Lung microvascular endothelial cell (primary cell): ENCODE data around the gene ZNF205. TPM values are rescaled to one million over a fixed set of nuclear protein-coding genes. Genes with fewer than 3 reads are reported as not detected.
"Not testable (repeated sequence)": the region's sequence is repeated elsewhere in the genome, so short reads cannot be mapped to it uniquely, and the experiment has no call there.

Experiments used
- DNase-seq, 2 donors: peaks; one replicate each; pipeline versions ENCODE4 v3.0.0 to v3.0.0-alpha.2; 2010; ENCODE audit warnings: low read depth in 2 of 2
- total RNA-seq: library from RNA; depleted of rRNA; stranded (reverse); fragments of >200 nt; gene quantifications from 2 replicates; pipeline ENCODE4 v1.2.1, GENCODE V29; 2014

Gene ZNF205
- total RNA-seq, 1 donor from 2014 or later = 12.3 TPM

DNA sequence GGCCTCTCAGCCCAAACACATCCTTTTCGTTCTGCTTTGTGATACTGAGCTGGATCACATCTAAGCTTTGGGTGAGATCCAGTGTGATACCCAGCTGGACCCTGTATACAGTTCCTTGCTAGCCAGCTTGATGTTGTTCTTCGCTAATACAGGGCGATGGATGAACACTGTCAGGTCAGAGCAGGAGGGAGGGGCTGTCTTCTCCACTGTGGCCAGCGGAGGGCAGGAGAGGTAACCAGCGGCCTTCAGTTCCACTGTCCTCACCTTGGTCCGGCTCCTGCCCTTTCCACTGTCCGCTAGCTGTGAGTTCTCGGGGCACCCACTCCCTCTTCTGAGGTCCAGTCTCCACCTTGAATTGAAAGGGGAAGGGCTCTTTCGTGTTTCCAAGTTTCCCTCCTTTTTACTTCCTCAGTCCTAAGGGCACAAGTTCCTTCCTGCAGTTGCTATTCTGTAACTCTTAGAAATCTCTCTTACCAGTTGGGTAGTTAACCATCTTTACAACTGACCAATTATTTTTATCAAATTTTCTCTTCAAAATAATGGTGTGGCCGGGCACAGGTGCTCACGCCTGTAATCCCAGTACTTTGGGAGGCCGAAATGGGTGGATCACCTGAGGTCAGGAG lies 19.5 kb downstream of the ZNF205 start:
- peak; percentile 46 to 66 for DNase-seq

DNA sequence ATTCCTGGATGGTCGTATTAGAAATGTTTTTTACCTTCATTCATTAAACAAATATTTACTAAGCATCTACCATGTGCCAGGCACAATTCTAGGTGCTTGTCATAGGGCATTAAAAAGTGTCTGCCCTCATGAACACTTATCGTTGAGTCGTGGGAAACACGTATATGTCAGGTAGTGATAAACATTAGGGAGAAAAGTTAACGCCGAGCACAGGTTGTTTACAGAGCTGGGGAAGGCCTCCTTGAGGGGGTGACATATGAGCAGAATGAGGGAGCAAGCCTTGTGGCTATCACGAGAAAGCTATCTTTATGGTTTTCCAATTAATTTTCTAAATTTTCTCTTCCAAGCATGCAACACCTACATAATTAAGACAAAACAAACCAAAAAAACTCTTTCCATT lies 21.5 kb downstream of the ZNF205 start:
- no peak for DNase-seq

DNA sequence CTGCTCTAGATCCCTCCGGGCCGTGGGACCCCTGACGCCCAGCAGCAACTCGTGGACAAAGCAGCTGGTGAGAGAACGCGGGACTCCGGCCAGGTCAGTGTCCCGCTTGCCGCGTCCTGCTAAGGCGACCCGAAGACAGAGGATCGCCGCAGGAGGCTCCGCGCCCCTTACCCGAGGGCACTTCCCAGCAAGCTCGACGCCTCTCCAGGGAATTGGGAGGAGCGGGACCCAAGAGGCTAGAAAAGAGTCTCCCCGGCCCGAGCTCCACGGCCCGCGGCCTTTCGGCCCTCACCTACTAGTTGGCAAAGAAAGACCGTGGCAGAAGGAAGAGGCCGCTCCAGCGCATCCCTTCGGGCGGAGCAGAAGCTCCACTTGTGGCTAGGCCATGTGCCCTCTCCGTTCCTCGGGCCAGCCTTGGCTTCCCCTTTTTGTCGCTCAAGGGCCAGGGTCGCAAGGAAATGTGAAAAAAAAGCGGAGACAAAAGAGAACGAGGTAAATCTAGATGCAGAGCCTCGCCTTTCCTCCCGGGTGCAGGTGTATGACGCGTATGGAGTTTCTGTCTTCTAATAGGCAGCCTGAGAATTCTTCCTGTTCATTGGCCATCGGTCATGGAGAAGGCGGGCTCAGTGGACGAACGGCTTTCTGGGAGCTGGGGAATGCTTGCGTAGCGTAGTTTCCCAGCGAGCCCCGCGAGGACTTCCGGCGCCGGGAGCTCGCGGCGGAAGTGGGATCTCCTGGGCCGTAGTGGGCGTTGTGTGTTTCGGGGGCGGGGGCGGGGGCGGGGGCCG lies 22.1 kb downstream of the ZNF205 start, which contains the start of gene ZNF213:
Gene ZNF213 (plus strand): TSS at position 692 of the 788 bp plus-strand sequence. CDS start 2,252 bp downstream, outside the sequence.
- DNase-seq = peak; percentile 98 to 99

GRCh38 chr16:3135126-3135715 lies 22.8 kb downstream of the ZNF205 start:
- no peak for DNase-seq

- DNase-seq = no peak
Observed at GRCh38 chr16:3137267-3137666, 24.9 kb downstream of the ZNF205 start.

DNA sequence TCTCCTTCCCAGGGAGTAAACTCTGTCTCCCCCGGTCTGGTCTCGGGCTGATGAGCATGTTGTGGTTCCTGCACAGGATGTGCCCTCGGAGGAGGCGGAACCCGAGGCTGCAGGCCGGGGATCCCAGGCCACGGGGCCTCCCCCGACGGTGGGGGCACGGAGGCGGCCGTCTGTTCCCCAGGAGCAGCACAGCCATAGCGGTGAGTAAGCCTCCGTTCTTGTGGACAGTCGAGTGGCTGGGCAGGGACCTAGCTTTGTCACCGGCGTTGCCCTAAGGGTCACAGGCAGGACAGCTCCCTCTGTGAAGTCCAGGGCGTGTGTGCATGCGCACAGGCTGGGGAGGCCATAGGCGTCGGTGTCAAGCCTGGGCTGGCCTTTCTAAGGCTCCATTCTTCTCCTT lies 26.0 kb downstream of the ZNF205 start:
- no peak for DNase-seq

DNA sequence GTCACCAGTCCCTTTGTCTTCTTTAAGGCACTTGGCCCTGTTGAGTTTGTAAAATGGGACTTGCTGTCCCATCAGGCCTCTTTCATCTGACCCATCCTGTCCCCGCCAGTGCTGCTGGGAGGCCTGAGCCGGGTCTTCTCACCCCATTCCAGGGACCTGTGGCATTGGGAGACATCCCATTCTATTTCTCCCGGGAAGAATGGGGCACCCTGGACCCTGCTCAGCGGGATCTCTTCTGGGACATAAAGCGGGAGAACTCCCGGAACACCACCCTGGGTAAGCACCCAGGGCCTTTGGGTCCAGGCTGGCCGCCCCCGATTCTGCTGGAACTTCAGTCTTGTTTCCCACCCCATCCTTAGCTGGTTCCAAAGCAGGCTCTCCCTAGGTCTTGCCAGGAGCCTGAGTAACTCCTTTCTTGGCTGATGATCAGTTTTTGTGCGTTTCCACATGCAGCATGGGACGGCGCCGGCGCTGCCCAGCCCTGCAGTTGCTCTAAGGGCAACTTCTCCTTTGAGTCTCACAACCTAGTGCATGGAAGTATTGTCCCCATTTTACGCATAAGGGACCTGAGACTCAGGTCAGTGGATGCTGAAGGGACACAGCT lies 26.5 kb downstream of the ZNF205 start:
- DNase-seq = no peak

GRCh38 chr16:3139561-3139960 lies 27.2 kb downstream of the ZNF205 start:
- not testable (repeated sequence) for DNase-seq

DNA sequence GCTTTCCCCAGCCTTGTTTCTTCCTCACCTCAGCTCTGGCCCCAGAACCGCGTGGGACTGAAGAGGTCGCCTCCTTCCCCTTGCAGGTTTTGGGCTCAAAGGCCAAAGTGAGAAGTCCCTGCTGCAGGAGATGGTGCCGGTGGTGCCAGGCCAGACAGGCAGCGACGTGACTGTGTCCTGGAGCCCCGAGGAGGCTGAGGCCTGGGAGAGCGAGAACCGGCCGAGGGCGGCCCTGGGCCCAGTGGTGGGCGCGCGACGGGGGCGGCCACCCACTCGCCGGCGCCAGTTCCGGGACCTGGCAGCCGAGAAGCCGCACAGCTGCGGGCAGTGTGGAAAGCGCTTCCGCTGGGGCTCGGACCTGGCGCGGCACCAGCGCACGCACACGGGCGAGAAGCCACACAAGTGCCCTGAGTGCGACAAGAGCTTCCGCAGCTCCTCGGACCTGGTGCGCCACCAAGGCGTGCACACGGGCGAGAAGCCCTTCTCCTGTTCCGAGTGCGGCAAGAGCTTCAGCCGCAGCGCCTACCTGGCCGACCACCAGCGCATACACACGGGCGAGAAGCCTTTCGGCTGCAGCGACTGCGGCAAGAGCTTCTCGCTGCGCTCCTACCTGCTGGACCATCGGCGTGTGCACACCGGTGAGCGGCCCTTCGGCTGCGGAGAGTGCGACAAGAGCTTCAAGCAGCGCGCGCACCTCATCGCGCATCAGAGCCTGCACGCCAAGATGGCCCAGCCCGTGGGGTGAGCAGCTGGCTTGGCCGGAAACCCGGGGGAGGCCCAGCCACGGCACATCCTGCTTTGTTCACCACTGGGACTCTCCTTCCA lies 28.4 kb downstream of the ZNF205 start:
- no peak for DNase-seq

- no peak for DNase-seq
Observed at GRCh38 chr16:3141781-3142311, 29.5 kb downstream of the ZNF205 start.

DNA sequence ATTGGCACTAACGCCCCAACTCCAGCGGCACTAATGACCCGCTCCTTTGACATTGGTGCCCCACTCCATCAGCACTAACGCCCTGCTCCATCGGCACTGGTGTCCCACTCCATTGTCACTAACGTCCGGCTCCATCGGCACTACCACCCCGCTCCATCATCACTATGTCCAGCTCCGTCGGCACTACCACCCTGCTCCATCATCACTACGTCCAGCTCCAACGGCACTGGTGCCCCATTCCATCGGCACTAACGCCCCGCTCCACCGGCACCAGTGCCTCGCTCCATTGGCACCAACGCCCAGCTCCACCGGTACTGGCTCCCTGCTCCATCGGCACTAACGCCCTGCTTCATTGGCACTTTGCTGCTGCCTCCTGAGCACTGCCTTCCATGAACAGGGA lies 29.9 kb downstream of the ZNF205 start:
- DNase-seq = no peak

DNA sequence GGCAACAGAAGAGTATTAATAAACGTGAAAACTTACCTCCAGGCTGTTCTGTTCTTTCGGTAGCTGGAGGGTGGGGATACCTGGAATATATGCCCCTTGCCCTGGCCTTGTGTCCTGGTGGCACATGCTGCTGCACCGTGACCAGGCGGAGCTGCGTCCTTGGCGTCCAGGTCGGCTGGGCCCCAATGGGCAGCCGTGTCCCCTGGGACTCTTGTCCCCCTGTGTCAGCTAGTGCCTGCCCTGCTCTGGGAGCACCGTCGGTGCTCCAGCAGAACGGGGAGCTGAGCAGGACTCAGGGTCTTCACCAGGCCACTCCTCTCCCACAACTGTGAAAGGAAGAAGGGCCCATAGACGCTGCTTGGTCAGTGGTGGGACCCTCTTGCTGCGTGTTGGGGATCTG lies 30.4 kb downstream of the ZNF205 start:
- no peak for DNase-seq

DNA sequence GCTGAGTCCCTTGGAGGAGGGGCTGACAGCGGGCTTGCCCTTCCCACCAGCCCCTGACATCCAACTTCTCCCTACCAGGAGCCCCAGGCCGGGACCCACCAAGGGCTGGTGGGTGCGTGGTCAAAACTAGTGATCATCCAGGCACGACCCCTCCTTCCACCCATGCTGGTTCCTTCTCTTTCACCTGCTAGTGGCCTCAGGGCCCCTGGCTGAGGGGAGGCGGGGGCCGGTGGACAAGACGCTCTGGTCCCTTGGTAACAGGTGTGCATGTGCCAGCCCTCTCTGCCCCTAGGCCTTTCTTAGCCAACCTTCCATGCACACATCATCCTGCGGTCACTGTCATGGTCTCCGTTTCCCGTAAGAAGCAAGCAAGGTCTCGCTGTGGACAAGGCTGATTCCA lies 30.8 kb downstream of the ZNF205 start:
- no peak for DNase-seq

DNA sequence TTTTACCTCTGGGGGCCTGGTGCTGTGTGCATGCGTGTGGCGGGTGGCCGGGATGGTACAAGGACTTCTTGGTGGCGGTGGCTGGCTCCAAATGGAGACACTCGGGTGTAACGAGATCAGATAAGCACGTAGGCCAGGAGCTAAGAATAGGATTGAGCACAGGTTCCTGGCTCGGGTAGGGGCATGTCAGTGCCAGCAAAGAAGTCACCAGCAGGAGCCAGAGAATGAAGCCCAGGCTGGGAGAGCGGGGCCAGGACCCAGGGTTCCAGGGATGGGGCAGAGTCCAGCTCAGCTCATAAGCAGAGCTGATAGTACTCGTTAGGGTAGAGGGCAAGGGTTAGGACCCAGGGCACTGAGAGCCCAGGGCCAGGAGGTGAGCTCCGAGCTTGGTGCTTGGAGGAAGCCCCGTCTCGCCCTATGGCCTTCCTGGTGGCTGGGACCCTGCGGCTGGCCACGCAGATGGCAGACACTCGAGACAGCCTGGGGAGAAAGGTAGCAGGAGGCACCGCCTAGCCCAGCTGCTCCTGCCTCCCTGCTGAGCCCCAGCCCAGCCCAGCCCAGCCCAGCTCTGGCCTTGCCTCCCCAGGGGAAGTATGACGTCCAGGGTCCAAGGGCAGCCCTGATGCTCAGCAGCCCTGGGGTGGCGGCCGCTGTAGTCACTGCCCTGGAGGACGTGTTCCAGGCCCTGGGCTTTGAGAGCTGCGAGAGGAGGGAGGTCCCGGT lies 31.4 kb downstream of the ZNF205 start:
- no peak for DNase-seq

DNA sequence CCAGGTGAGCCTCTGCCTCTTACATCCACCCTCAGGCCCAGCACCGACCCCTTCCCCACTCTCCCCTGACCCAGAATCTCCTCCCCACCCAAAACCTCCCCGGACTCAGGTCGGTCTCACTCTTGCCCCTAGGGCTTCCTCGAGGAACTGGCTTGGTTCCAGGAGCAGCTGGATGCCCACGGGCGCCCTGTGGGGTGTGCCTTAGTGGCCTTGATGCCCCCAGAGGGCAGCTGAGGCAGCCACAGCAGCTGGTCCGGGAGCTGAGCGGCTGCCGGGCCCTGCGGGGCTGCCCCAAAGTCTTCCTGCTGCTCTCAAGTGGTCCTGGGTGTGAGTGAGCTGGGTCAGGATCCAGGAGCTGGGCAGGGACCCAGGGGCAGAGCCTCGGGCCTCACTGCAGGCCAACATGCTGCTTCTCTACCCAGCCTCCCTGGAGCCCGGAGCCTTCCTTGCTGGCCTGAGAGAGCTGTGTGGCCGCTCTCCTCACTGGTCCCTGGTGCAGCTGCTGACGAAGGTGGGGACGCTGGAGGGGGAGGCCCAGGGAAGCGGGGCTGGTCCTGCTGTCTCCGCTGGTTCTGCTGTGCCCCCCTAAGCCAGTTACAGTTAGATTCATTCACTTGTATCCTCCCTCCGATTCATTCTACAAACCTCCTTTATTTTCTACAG lies 32.1 kb downstream of the ZNF205 start:
- DNase-seq = no peak

DNA sequence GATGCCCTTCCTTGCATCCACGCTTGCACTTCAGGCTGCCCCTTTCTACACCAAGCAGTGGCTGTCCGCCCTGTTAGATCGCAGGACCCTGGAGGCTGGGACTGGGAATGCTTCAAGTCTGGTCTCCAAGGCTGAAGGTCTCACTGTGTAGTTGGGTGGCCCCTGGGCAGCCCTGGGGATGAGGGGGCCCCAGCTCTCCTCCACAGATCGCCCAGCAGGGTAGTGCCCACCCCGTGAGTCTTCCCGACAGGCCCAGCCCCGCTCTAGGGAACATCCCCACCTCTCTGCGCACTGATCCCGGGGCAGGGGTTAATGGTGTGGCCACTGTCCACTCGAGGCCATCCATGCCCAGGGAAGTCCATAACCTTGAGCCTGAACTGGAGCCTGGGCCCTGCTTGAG lies 32.8 kb downstream of the ZNF205 start:
- no peak for DNase-seq

- DNase-seq = no peak
Observed at GRCh38 chr16:3145660-3146059, 33.3 kb downstream of the ZNF205 start.

- no peak for DNase-seq
Observed at GRCh38 chr16:3147046-3147756, 34.8 kb downstream of the ZNF205 start.

DNA sequence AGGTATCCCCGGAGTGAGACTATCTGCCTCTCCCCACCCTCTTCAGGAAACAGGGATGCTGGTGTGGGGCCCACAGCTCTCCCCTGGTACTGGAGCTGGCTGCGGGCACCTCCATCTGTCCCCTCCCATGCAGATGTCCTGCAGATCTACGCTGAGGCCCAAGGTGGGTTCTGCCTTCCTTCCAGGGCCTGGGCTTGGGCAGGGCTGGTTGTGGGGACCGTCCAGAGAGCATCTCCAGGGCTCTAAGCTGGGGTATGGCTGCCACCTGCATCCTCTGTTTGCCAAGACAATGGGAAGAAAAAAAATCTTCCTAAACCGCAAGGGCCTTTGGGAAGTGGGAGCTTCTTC lies 35.3 kb downstream of the ZNF205 start:
- no peak for DNase-seq
